ENCODE measurements around the gene DMXL1. TPM values are rescaled to one million over a fixed set of nuclear protein-coding genes. Genes with fewer than 3 reads are reported as not detected.
"Not testable (repeated sequence)": the region's sequence is repeated elsewhere in the genome, so short reads cannot be mapped to it uniquely, and the experiment has no call there.

DMXL1 gene
- total RNA-seq, 1 donor from 2014 or later, result 89.3 TPM

DNA sequence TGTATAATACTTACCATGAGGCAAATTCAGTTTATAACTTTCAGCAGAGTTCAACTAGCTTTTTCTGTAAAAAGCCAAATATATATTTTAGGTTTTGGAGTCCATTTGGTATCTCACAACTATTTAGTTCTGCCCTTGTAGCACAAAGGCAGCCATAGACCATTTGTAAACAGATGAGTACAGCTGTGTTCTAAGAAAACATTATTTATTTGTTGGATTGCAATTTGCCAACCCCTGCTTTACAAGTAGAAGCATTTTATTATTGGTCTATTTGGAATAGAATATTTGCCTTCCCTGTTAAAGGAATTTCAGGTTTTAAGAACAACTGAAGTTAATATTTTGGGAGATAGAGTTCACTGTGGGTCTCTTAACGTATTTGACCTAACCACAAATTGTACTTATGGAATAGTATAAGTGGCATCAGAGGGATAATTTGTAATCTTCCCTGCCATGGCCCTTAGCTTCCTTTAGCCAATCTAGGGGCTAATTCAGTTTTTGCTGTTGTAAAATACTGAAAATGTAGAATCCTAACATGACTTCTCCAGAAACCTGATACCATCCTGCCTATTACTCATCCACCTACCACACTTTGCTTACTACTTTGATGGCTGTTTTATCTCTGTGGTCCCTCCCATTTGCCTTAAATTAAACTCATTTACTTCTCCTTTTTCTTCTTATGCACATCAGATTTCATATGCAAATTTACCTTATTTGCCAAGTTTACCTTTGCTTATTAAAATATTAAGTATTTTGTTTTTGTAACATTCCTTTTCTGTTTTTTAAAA lies 109.2 kb downstream of the DMXL1 start:
- intact Hi-C loops (cut with DNase I), result no loop called here
- ATAC-seq, result no peak
- DNase-seq (ENCODE audit: low spot score), result no peak

- intact Hi-C loops (cut with DNase I); ATAC-seq; DNase-seq (ENCODE audit: low spot score): not testable (repeated sequence)
These were observed 114.6 kb downstream of the DMXL1 start for GRCh38 chr5:119185512-119185911.

DNA sequence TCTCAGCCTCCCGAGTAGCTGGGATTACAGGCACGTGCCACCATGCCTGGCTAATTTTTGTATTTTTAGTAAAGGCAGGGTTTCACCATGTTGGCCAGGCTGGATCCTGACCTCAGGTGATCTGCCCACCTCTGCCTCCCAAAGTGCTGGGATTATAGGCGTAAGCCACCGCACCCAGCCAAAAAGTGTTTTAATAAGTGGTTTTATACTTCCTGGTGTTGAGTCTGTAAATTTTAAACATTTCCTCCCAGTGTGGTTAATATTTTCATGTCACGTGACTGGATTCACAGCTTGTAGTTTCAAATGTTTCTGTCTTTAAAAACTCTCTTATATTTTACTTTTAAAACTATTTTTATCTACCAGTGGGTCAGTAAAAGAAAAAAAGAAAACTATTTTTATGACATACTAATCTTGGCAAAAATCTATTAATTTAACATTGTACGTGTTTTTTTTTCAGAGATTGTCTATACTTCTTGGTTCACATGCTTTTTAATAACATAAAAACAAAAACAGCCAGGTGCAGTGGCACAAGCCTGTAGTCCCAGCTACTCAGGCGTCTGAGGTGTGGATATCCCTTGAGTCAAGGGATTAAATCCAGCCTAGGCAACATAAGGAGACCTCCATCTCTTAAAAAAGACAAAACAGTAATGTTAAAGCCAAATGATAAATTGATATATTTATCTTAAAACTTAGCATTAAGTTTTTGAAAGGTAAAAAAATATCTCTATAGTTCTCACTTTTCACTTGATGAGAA lies 117.1 kb downstream of the DMXL1 start:
- no peak for DNase-seq (ENCODE audit: low spot score)
- intact Hi-C loops (cut with DNase I), result no loop called here

DNA sequence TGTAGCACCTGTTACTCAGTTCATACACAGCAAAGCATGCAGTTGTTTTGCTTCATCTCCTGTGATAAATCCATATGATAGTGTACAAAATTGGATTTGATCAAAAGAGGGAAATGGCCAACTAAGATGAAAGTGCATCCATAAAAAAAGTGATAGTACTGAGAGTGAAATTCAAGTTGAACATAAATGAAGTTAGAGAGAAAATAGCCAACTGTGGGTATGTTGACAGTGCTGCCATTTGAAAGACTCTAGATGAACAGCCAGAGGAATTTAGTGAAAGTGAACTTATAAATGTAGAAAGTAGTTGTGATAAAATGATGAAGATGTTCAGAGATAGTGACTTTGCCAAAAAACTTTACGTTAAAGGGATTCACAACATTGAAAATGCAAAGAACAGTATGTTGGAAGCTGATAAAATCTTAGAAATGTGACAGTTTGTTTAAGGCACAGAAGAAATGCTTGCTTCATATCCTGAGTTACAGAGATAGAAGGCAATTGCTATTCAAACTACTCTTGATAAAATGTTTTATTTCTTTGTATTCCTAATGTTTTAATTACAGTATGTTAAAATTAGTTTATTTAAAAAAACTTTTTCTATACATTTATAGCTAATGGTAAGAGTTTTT lies 119.7 kb downstream of the DMXL1 start:
- ATAC-seq (no peak), DNase-seq (ENCODE audit: low spot score) (no peak)
- intact Hi-C loops (cut with DNase I), result no loop called here

More for the DNA sequence above, 117.1 kb downstream of the DMXL1 start:
- ATAC-seq, result no peak

- intact Hi-C loops (cut with DNase I), result no loop called here
- DNase-seq (ENCODE audit: low spot score) (no peak), ATAC-seq (no peak)
These were observed 121.1 kb downstream of the DMXL1 start for GRCh38 chr5:119191944-119192343.

GRCh38 chr5:119200795-119201194 lies 129.9 kb downstream of the DMXL1 start:
- intact Hi-C loops (cut with DNase I), result no loop called here
- ATAC-seq (no peak), DNase-seq (ENCODE audit: low spot score) (no peak)

DNA sequence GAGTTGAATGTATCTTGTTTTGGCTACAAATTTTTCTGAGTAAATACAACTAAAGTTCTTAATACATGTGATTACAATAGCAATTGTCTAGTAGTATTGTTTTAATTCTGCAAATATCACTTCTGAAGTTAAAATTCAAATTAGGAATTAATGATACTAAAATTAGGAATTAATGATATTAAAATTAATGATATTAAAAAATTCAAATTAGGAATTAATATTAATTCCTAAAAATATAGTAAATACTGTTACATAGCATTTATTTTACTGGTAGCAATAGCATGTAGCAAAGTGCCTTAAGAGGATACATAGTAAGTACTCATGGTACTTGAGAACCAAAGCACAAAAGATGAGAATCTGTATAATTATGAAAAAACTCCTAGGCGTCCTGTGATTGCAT lies 136.2 kb downstream of the DMXL1 start:
- intact Hi-C loops (cut with DNase I), result no loop called here
- ATAC-seq (no peak), DNase-seq (ENCODE audit: low spot score) (no peak)

DNA sequence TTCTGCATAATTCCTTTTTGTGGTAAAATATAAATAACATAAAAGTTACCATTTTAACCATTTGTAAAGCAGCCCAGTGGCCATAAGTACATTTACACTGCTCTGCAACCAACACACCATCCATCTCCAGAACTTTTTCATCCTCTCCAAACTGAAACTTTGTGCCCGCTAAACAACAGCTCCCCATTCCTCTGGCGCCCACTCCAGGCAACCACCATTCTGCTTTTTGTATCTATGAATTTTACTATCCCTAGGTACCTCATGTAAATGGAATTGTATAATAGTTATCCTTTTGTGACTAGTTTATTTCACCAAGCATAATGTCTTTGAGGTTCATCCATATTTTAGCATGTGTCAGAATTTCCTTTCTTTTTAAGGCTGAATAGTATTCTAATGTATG lies 141.1 kb downstream of the DMXL1 start:
- intact Hi-C loops (cut with DNase I), result no loop called here
- no peak for DNase-seq (ENCODE audit: low spot score)
- ATAC-seq, result no peak

DNA sequence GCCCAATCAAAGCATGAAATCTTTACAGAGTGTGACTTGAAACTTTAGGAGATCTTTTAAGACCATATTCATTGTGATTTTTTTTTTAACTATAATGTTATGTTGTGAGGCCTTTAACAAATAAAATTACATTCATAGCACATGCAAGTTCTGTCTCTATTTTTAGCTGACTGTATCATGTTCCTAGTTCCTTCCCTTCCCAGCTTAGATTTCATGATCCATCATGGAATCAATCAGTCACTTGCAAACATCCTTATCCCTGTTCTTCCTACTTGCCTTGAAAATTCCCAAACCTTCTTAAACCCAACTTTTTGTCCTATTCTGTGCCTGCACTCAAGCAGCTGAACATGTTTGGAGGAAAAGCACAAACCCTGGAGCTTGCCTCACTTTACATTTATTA lies 141.8 kb downstream of the DMXL1 start:
- intact Hi-C loops (cut with DNase I), result no loop called here
- ATAC-seq (no peak), DNase-seq (ENCODE audit: low spot score) (no peak)

- ATAC-seq (no peak), DNase-seq (ENCODE audit: low spot score) (no peak)
- intact Hi-C loops (cut with DNase I), result no loop called here
These were observed 146.3 kb downstream of the DMXL1 start for GRCh38 chr5:119217183-119217582.

DNA sequence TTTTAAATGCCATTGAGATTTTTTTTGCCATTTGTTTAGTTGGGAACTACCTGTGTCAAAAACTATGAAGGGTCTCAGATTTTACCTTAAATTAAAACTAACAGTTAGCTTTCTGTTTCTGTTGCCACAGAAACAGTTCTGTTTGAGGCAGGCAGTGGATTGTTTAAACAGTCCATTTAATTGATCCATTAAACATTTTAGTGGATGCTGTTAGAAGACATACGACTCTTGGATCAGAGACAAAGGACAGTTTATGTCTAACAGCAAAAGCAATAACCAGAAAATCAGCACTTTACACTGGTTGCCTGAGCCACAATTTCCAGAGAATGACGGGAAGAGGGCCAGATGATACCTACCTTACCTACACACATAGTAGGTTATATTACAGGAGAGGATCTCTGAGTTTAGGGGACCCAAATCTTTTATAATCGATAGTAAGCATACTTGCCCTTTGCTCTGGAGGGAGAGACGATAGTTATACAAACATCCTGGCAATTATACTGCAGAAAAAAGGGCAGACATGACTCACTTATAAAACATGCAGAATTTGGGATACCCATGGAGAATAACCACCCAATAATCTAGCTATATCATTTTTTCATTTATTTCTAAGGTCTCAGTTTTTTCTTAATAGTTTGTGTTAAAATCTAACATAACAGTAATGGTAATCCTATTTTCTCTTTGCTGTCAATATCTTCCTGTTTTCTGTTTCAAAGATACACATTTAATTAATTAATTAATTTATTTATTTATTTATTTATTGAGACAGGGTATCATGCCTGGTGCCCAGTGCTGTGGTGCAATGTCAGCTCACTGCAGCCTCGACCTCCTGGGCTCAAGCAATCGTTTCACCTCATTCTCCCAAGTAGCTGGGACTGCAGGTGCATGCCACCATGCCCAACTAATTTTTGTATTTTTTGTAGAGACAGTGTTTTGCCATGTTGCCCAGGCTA lies 148.2 kb downstream of the DMXL1 start:
- ATAC-seq, result no peak
- no peak for DNase-seq (ENCODE audit: low spot score)
- intact Hi-C loops (cut with DNase I), result no loop called here

GRCh38 chr5:119220576-119221197 lies 149.8 kb downstream of the DMXL1 start:
- intact Hi-C loops (cut with DNase I), result no loop called here
- ATAC-seq, result no peak

GRCh38 chr5:119221330-119221729 lies 150.4 kb downstream of the DMXL1 start:
- intact Hi-C loops (cut with DNase I), result no loop called here
- no peak for ATAC-seq
- DNase-seq (ENCODE audit: low spot score), result no peak

More at GRCh38 chr5:119220576-119221197, 149.8 kb downstream of the DMXL1 start:
- DNase-seq (ENCODE audit: low spot score), result no peak

GRCh38 chr5:119229950-119230349 lies 159.1 kb downstream of the DMXL1 start:
- DNase-seq (ENCODE audit: low spot score) (no peak), ATAC-seq (no peak)
- intact Hi-C loops (cut with DNase I), result no loop called here

DNA sequence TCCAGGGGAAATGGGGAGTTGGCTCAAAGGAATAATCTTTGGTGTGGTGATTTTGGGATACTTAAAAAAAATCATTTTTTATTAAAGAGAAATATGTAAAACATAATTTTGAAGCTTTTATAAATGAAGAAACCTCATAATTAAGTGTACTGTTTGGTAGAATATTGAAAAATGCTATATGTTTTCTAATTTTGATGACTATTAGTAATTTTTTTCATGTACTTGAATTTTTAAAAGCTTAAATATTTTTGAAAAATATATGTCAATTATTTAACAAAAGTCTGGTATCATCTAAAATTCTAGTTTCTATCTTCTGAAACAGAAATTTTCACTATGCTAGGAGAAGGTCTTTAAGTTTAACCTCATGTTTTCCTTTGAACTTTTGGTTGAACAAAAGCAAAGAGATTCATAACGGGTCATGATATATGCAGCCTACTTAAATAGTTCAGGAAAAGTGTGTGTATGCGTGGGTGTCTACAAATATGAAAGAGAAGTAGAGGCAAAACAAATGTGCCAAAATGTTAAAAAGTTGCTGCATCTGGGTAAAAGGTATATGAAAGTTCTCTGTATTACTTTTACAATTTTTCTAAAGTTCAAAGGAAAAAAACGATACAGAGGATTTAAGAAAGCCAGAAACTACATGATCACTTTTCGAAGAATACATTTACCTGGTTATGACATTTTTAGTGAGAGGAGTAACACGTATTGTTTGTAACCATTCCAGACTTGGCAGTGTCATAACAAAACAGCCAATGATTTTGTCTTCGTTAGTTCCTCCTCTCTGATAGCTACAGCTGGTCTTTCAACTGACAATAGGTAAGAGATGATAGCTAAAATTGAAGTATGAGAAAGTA lies 167.6 kb downstream of the DMXL1 start:
- intact Hi-C loops (cut with DNase I), result no loop called here
- no peak for ATAC-seq
- DNase-seq (ENCODE audit: low spot score), result no peak

- no peak for DNase-seq (ENCODE audit: low spot score)
These were observed 168.2 kb downstream of the DMXL1 start for GRCh38 chr5:119239119-119239417.

GRCh38 chr5:119239826-119240225 lies 168.9 kb downstream of the DMXL1 start:
- DNase-seq (ENCODE audit: low spot score); ATAC-seq; intact Hi-C loops (cut with DNase I): not testable (repeated sequence)

More at GRCh38 chr5:119239119-119239417, 168.2 kb downstream of the DMXL1 start:
- ATAC-seq, result no peak
- intact Hi-C loops (cut with DNase I), result no loop called here

DNA sequence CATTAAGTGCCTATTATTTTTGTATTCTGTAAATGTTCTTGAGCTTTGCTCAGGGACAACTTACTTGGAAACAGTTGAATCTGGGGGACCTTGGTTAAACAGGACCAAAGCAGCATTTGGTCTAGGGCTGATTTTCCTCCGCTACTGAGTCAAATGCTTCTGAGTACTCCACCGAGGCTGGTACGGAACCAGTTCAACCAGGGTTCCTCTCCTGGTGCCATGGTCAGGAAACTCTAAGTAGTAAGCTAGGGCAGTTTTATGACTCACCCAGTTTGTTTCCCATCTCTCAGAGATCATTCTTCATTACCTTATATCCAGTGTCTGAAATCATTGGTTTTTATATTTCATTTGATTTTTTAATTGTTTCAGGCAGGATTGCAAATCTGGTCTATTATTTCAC lies 173.0 kb downstream of the DMXL1 start:
- intact Hi-C loops (cut with DNase I), result no loop called here
- ATAC-seq (no peak), DNase-seq (ENCODE audit: low spot score) (no peak)

Measured in sciatic nerve (tissue), 2 donors.